Neural cell (in vitro differentiated cells): ENCODE measurements around the gene FAM163A. TPM values are rescaled to one million over a fixed set of nuclear protein-coding genes. Genes with fewer than 3 reads are reported as not detected.

Source experiments
- H2AFZ ChIP-seq: fragments of 200-600, 300-800 bp; sonication (generic), shearing (Covaris generic); 2 replicates; pipeline ENCODE4 v1.6.0; 2014; ENCODE audit warnings: low read depth, mild to moderate bottlenecking, antibody characterized with exemption, low read length, moderate library complexity
- H3F3A ChIP-seq: fragments of 200-600 bp; shearing (Covaris generic); 2 replicates; pipeline ENCODE4 v1.6.1; 2016; ENCODE audit warnings: mild to moderate bottlenecking, moderate library complexity, mixed read lengths, antibody characterized with exemption, low read length; ENCODE audit not compliant: insufficient read depth, poor library complexity, severe bottlenecking
- H3K27ac ChIP-seq: fragments of 200-600, 300-800 bp; sonication (generic), shearing (Covaris generic); 2 replicates; pipeline ENCODE4 v1.5.1; 2014; ENCODE audit warnings: mild to moderate bottlenecking, low read length, moderate library complexity
- H3K27me3 ChIP-seq: fragments of 300-800, 200-600 bp; sonication (generic), shearing (Covaris generic); 2 replicates; pipeline ENCODE4 v1.6.0; 2014; ENCODE audit warnings: mild to moderate bottlenecking, low read depth, low read length, moderate library complexity; ENCODE audit not compliant: insufficient read depth
- H3K36me3 ChIP-seq: fragments of 300-800, 200-600 bp; sonication (generic), shearing (Covaris generic); 2 replicates; pipeline ENCODE4 v1.5.1; 2014; ENCODE audit warnings: mild to moderate bottlenecking, antibody characterized with exemption, low read length, moderate library complexity; ENCODE audit not compliant: insufficient read depth
- H3K4me2 ChIP-seq: fragments of 300-800, 200-600 bp; sonication (generic), shearing (Covaris generic); 2 replicates; pipeline ENCODE4 v1.6.0; 2014; ENCODE audit warnings: mild to moderate bottlenecking, low read length
- H3K4me3 ChIP-seq: fragments of 300-800, 200-600 bp; sonication (generic), shearing (Covaris generic); 2 replicates; pipeline ENCODE4 v1.5.1; 2014; ENCODE audit warnings: mild to moderate bottlenecking, low read length, moderate library complexity
- H3K79me2 ChIP-seq: fragments of 200-600 bp; shearing (Covaris generic); replicated peaks from 2 replicates; pipeline ENCODE4 v1.6.0; 2014; ENCODE audit warnings: mild to moderate bottlenecking, low read length, moderate library complexity; ENCODE audit not compliant: insufficient read depth
- H3K9ac ChIP-seq: fragments of 300-800, 200-600 bp; sonication (generic), shearing (Covaris generic); 2 replicates; pipeline ENCODE4 v1.6.1; 2016; ENCODE audit warnings: mild to moderate bottlenecking, low read length, mixed read lengths
- H3K9me2 ChIP-seq: fragments of 200-600 bp; shearing (Covaris generic); 2 replicates; pipeline ENCODE4 v1.6.1; 2016; ENCODE audit warnings: mild to moderate bottlenecking, low read length, mixed read lengths; ENCODE audit not compliant: insufficient read depth
- H3K9me3 ChIP-seq: fragments of 200-600, 300-800 bp; sonication (generic), shearing (Covaris generic); 2 replicates; pipeline ENCODE4 v1.6.1; 2016; ENCODE audit warnings: mild to moderate bottlenecking, mixed run types, low read length, moderate library complexity, mixed read lengths
- H4K20me1 ChIP-seq: fragments of 200-600 bp; shearing (Covaris generic); 2 replicates; pipeline ENCODE4 v1.6.1; 2016; ENCODE audit warnings: mild to moderate bottlenecking, mixed run types; ENCODE audit not compliant: insufficient read depth
- CTCF ChIP-seq: fragments of 450-650 bp; IDR thresholded peaks from 2 replicates; pipeline ENCODE4 v1.5.1; 2014; ENCODE audit warnings: antibody characterized with exemption, mild to moderate bottlenecking, moderate library complexity; ENCODE audit not compliant: poor library complexity, severe bottlenecking
- EP300 ChIP-seq: fragments of 450-650 bp; conservative IDR thresholded peaks from 2 replicates; pipeline ENCODE4 v1.6.1; 2014; ENCODE audit warnings: antibody characterized with exemption, mild to moderate bottlenecking, moderate library complexity; ENCODE audit not compliant: poor library complexity, severe bottlenecking
- EZH2 ChIP-seq: fragments of 200-600, 300-800 bp; shearing (Covaris generic), sonication (generic); IDR thresholded peaks from 2 replicates; pipeline ENCODE4 v1.6.1; 2014; ENCODE audit warnings: antibody characterized with exemption, low read length, borderline replicate concordance, mild to moderate bottlenecking; ENCODE audit not compliant: insufficient read depth, poor library complexity, severe bottlenecking
- MXI1 ChIP-seq: fragments of 450-650 bp; conservative IDR thresholded peaks from 2 replicates; pipeline ENCODE4 v1.6.1; 2014; ENCODE audit warnings: antibody characterized with exemption, mild to moderate bottlenecking; ENCODE audit not compliant: poor library complexity, severe bottlenecking
- POLR2AphosphoS5 ChIP-seq: IDR thresholded peaks from 2 replicates; pipeline ENCODE4 v1.6.1; 2012
- RAD21 ChIP-seq: fragments of 450-650 bp; conservative IDR thresholded peaks from 2 replicates; pipeline ENCODE4 v1.6.1; 2014; ENCODE audit warnings: antibody characterized with exemption, mild to moderate bottlenecking, moderate library complexity
- REST ChIP-seq: IDR thresholded peaks from 2 replicates; pipeline ENCODE4 v1.6.1; 2012; ENCODE audit warnings: borderline replicate concordance
- SMC3 ChIP-seq: fragments of 450-650 bp; conservative IDR thresholded peaks from 2 replicates; pipeline ENCODE4 v1.6.1; 2014; ENCODE audit warnings: antibody characterized with exemption, mild to moderate bottlenecking, moderate library complexity; ENCODE audit not compliant: poor library complexity
- TAF1 ChIP-seq: IDR thresholded peaks from 2 replicates; pipeline ENCODE4 v1.6.1; 2012; ENCODE audit warnings: low read depth
- polyA plus RNA-seq: library from polyadenylated mRNA; depleted of rRNA; stranded (reverse); fragments of >200 nt; gene quantifications from 2 replicates; pipeline ENCODE4 v1.2.3, GENCODE V29; 2014

The FAM163A gene
- polyA plus RNA-seq, 1 donor from 2014 or later = 0.21 TPM

- TF ChIP-seq POLR2AphosphoS5 (no peak), CTCF (no peak), MXI1 (no peak), REST (no peak), EZH2 (no peak), EP300 (no peak), SMC3 (no peak), TAF1 (no peak), RAD21 (no peak)
- H3K79me2 ChIP-seq = no peaks in the 10 kb centered on the region
- H3K9me3 ChIP-seq = no peaks in the 10 kb centered on the region
- H3F3A ChIP-seq = no peaks in the 10 kb centered on the region
- H3K4me3 ChIP-seq = no peak overlapping the region
- no peak overlapping the region for H3K27ac ChIP-seq
- H3K9me2 ChIP-seq = no peaks in the 10 kb centered on the region
- H3K27me3 ChIP-seq = no peaks in the 10 kb centered on the region
- H3K36me3 ChIP-seq = no peaks in the 10 kb centered on the region
- H3K9ac ChIP-seq = no peak overlapping the region
- H2AFZ ChIP-seq = no peak overlapping the region
- no peak overlapping the region for H3K4me2 ChIP-seq
- H4K20me1 ChIP-seq = no peaks in the 10 kb centered on the region
Measured at GRCh38 chr1:179794146-179794545, 51.1 kb downstream of the FAM163A start.

GRCh38 chr1:179794669-179795068 is 51.6 kb downstream of the FAM163A start:
- Histone ChIP-seq H3K4me2 (no peak overlapping the region), H3K79me2 (no peaks in the 10 kb centered on the region), H3K9ac (no peak overlapping the region), H3K27ac (no peak overlapping the region), H2AFZ (no peak overlapping the region), H3K4me3 (no peak overlapping the region), H4K20me1 (no peaks in the 10 kb centered on the region), H3F3A (no peaks in the 10 kb centered on the region), H3K9me2 (no peaks in the 10 kb centered on the region), H3K36me3 (no peaks in the 10 kb centered on the region), H3K9me3 (no peaks in the 10 kb centered on the region), H3K27me3 (no peaks in the 10 kb centered on the region)
- TF ChIP-seq RAD21 = no peak
- TF ChIP-seq MXI1 = no peak
- no peak for TF ChIP-seq REST
- TF ChIP-seq EZH2 = no peak
- TF ChIP-seq TAF1 = no peak
